Measurements from ENCODE around the gene MAP2.
"Not testable (repeated sequence)": the region's sequence is repeated elsewhere in the genome, so short reads cannot be mapped to it uniquely, and the experiment has no call there.

Gene MAP2

DNA sequence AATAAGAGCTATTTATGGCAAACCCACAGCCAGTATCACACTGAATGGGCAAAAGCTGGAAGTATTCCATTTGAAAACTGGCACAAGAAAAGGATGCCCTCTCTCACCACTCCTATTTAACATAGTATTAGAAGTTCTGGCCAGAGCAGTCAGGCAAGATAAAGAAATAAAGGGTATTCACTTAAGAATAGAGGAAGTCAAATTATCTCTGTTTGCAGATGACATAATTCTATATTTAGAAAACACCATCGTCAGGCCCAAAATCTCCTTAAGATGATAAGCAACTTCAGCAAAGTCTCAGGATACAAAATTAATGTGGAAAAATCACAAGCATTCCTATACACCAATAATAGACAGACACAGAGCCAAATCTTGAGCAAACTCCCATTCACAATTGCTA is 68.4 kb downstream of the MAP2 start:
- not testable (repeated sequence) for DNase-seq

DNA sequence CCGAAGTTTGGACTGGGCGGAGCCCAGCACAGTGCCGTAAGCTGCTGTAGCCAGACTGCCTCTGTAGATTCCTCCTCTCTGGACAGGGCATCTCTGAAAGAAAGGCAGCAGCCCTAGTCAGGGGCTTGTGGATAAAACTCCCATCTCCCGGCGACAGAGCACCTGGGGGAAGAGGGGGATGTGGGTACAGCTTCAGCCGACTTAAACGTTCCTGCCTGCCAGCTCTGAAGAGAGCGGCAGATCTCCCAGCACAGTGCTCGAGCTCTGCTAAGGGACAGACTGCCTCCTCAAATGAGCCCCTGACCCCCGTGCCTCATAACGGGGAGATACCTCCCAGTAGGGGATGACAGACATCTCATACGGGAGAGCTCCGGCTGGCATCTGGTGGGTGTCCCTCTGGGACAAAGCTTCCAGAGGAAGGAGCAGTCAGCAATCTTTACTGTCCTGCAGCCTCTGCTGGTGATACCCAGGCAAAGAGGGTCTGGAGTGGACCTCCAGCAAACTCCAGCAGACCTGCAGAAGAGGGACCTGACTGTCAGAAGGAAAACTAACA is 71.3 kb downstream of the MAP2 start:
- DNase-seq, result not testable (repeated sequence)

GRCh38 chr2:209495855-209496585 is 72.2 kb downstream of the MAP2 start:
- peak; percentile 55 for DNase-seq

- no peak for DNase-seq
Measured at GRCh38 chr2:209496586-209496982, 72.7 kb downstream of the MAP2 start.

DNA sequence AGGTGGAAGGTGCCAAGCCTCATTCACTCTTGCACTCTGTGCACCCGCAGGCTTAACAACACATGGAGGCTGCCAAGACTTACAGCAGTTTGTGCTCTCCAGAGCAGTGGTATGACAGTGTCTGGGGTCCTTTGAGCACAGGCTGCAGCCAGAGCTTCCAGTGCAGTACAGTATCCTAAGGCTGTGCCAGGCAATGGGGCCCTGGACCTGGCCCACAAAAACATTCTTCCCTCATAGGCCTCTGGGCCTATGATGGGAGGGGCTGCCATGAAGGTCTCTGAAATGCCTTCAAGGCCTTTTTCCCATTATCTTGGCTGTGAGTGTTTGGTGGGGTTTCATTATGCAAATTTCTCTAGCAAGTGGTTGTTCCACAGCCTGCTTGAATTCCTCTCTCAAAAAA is 74.8 kb downstream of the MAP2 start:
- DNase-seq, result no peak

DNA sequence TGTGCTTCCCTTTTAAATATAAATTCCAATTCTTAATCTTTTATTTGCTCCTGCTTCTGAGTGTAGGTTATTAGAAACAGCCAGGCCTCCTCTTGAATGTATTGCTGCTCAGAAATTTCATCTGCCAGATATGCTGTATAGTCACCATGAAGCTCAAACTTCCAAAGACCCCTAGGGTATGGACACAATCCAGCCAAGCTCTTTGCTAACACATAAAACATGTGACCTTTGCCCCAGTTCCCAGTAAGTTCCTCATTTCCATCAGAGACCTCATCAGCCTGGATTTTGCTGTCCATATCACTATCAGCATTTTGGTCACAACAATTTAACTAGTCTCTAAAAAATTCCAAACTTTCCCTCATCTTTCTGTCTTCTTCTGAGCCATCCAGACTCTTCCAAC is 75.2 kb downstream of the MAP2 start:
- no peak for DNase-seq

DNA sequence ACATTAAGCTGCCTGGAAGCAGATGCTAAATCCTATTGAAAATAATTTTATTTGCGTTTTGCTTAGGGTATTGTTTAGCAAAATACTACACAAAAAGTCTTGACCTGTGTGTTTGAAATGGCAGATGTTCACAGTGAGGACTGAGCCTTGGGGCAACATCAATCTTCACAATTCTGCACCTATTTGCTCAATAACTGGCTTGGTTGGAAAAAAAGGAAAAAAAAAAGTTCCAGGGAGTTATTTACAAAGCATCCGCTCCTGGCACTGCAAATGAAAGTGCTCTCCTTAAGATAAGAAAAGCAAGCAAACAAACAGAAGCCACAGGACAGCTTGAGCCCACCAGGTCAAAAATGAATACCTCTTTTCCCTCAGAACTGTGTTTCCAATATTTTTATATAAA is 77.7 kb downstream of the MAP2 start:
- DNase-seq, result no peak

DNA sequence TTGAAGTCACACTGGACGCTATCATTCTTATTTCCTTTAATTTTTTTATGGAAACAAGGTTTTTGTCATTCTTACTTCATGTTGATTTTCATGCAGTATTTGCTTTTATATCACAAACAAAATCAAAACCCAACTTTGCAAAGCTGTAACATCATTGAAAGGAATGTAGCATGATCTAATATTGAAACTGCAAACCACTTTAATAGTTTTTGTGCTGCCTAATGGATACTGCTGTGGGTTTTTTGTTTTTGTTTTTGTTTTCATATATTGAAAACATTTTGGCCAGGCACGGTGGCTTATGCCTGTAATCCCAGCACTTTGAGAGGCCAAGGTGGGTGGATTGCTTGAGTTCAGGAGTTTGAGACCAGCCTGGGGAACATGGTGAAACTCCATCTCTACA is 81.6 kb downstream of the MAP2 start:
- no peak for DNase-seq

DNA sequence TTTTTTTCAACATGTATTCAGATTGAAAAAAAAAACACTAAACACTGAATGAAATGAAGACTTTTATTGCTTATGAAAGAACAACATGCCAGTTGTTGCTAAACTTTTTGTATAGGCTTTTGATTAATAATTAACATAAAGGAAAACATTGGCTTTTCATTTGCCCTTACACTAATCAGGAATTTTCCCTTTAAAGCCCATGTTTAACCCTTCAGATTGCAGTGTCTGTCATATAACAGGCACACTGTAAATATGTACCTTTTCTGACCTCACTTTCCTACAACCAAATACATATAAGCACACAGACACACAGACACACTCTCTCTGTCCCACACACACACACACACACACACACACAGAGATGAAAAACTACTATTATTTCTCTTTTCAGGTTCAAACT is 84.4 kb downstream of the MAP2 start:
- DNase-seq, result no peak

- no peak for DNase-seq
Measured at GRCh38 chr2:209511637-209512036, 87.8 kb downstream of the MAP2 start.

DNA sequence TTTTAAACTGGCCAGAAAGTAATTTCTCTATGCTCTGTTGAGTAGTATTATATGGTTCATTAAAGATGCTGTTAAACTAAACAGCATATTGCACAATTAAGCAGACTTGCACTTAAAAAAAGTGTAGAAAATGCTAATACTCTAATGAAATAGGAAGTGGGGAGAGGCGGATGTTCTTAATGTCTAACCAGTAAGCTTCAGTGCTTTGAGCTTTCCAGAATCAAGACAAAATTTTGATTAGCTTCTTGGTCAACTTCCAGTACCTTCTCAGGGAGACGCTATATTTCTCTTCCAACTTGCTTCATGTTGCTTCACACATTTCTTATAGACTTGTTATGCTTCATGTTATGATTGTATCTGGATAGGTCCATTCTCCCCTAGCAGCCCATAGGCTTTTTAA is 89.1 kb downstream of the MAP2 start:
- no peak for DNase-seq

DNA sequence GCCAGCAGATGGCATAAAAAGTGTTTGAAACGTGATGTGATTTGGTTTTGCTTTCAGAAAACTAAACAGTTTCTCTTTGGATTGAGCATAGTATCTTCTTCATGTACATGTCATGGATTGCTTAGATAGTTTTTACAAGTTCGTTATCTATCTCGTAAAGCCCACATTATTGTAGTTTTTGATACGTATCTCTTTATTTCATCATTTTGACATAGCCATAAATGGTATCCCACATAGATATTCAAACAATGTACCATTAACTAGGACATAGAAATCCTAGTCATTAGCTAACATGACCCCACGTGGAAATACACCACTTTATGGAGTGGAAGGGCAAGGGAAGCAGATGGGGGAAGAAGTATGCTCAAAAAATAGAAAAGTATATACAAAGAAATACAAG is 93.6 kb downstream of the MAP2 start:
- DNase-seq, result no peak

- no peak for DNase-seq
Measured at GRCh38 chr2:209519271-209519670, 95.4 kb downstream of the MAP2 start.

- DNase-seq, result no peak
Measured at GRCh38 chr2:209519906-209520305, 96.1 kb downstream of the MAP2 start.

- no peak for DNase-seq
Measured at GRCh38 chr2:209523041-209523740, 99.3 kb downstream of the MAP2 start.

- no peak for DNase-seq
Measured at GRCh38 chr2:209523867-209524266, 100.0 kb downstream of the MAP2 start.

DNA sequence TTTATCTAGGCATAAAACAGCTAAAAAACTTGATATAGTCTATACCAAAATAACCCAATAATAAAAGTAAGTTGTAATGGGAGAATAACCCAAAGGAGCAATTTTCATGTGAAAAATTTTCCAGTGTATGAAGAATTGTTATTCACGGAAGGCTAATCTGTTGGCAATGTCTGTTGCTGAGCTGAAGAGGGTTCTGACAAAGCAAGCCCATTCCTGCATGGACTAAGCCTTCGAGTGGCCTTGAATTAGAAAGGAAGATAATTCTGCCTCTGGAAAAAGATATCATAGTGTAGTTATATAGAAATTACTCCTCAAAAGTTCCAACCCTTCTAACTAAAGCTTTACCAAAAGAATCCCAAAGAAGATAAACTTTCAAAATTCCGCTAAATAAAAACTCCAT is 101.5 kb downstream of the MAP2 start:
- DNase-seq, result no peak

GRCh38 chr2:209525834-209526281 is 102.0 kb downstream of the MAP2 start:
- no peak for DNase-seq

DNA sequence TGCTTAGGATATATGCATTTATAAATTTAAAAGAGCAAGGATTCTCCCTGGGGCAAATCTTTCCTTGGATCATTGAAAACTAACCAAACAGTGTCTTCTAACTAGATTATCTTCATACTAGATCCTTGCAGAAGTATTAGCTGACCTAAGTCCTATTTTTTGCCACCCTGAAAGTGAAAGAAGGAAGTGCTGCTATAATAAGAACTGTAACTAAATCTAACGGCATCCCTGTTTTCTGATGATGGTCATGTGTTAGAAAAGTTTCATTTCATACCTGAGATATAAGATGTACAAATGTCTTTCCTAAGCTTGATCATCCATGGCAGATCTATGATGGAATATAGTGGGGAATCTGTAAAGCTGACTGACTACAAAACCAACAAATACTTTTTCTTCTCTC is 102.7 kb downstream of the MAP2 start:
- DNase-seq, result no peak

- DNase-seq, result no peak
Measured at GRCh38 chr2:209529579-209529978, 105.7 kb downstream of the MAP2 start.

GRCh38 chr2:209532321-209532720 is 108.5 kb downstream of the MAP2 start:
- DNase-seq, result no peak

GRCh38 chr2:209533391-209533790 is 109.5 kb downstream of the MAP2 start:
- no peak for DNase-seq

DNA sequence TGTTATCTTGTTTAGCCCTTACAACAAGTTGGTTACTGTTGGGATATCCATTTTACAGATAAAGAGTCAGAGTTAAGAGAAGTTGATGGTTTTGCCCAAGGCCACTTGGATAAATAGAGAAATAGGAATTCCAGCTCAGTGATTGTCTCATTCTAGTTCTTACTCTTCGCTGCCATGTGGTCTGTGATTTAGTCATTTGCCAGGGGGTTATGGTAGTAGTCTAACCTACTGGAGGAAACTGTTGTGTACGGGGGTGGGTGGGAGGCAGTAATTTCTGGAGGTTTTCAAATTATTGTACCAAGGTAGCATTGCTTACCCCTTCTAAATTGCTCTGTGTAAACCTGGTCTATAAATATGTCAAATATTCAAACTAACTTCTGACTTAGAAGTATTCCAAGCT is 110.4 kb downstream of the MAP2 start:
- DNase-seq, result no peak

DNA sequence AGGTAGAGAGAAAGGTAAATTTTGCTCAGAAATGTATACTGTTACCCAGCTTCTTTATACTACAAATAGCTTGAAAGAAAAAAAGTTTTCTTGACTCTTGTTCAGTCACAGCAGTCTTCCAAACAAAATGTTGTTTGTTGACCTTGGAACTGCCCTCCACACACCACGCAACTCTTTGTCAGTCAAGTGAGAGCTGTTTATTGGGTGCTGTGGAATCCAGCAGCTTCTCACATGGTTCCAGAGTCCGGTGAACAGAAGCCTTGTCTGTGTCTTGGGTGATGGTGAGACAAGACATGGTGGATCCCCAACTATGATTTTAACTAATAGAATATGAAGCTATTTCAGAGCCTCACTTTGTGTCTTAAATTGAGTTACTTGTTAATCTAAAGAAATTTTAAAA is 112.5 kb downstream of the MAP2 start:
- no peak for DNase-seq

All from NCI-H2107 (cell line).